ENCODE measurements around the gene CLDN9.

DNA sequence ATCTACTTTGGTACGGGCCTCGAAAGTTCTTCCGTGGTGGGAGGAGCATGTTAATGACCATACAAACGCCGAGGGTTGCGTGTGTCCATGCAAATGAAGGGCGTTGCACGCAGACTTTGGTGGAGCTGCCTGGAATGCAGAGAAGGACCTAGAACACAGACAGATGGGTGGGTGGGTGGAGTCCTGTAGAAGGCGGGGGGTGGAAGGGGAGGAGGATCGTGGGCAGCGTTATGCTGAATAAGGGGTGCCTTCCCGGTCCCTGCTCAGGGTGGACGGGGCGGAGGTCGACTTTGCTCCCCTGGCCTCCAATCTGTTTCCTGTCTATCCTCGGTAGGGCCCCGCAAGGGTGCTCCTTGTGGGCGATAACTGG lies 44.4 kb upstream of the CLDN9 start:
- TF ChIP-seq, protein P1, sequence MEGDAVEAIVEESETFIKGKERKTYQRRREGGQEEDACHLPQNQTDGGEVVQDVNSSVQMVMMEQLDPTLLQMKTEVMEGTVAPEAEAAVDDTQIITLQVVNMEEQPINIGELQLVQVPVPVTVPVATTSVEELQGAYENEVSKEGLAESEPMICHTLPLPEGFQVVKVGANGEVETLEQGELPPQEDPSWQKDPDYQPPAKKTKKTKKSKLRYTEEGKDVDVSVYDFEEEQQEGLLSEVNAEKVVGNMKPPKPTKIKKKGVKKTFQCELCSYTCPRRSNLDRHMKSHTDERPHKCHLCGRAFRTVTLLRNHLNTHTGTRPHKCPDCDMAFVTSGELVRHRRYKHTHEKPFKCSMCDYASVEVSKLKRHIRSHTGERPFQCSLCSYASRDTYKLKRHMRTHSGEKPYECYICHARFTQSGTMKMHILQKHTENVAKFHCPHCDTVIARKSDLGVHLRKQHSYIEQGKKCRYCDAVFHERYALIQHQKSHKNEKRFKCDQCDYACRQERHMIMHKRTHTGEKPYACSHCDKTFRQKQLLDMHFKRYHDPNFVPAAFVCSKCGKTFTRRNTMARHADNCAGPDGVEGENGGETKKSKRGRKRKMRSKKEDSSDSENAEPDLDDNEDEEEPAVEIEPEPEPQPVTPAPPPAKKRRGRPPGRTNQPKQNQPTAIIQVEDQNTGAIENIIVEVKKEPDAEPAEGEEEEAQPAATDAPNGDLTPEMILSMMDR (IDR thresholded peaks at IDR 0.05), result no peak
- no peak for TF ChIP-seq POLR2A (IDR thresholded peaks at IDR 0.05)

All from esophagus squamous epithelium (tissue), 4 donors.